ENCODE data around the gene ROR1. TPM values are rescaled to one million over a fixed set of nuclear protein-coding genes. Genes with fewer than 3 reads are reported as not detected.

The ROR1 gene
- total and polyA plus RNA-seq, 2 of the 13 experiments (the other 11 are each of a cell fraction or from before 2014, with no cell fraction given) = 0.58 to 2.3 TPM

DNA sequence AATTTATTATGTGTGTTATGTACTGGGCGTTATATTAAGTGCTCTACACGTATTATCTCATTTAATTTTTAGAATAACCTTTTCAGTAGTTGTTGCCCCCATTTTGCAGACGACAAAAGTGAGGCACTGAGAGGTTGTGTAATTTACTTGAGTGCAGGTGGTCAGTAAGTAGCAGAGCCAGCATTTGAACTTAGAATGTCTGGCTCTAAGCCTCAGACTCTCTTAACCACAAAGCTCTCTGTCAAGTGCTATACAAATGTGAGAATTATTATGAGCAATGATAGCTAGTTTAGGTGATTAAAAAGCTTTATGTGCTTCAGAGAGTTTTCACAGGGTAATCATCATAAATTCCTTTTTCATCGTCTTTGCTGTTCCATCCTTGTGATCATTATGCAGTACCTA, 333.3 kb downstream of the ROR1 start:
- ChIA-PET CTCF (ENCODE audit: low intra/inter-chr PET ratio, low total read pairs) (no interaction called here), POLR2A (no interaction called here)
- 0 out of 2 replicates have a peak, but pooled peaks cover 3% of the 10 kb centered on the region for H4K20me1 ChIP-seq (ENCODE audit: insufficient read depth, low read length)
- no peak overlapping the region for H3K4me2 ChIP-seq (ENCODE audit: low read depth, low read length)
- DNase-seq (ENCODE audit: low spot score) (no peak), ATAC-seq (no peak), FAIRE-seq (no peak)
- intact Hi-C loops (cut with micrococcal nuclease; ENCODE audit: unreplicated experiment) (no loop called here), in situ Hi-C loops (cut with HindIII; ENCODE audit: extremely low pct_ligation_motif_present, low pct_unique_long_range_greater_than_20kb) (no loop called here)
- no peak overlapping the region for H3K27ac ChIP-seq (ENCODE audit: extremely low read length, insufficient read depth, low read length)
- WGBS (ENCODE audit: low lambda C conversion rate) = 41% methylated on average over 4 of the region's 4 CpGs
- no TSS peak for BruUV-seq (replicated peaks)
- no peak overlapping the region for H3K4me3 ChIP-seq (replicated peaks in 1 of 3; ENCODE audit: insufficient read depth in 1 of 3, low read depth in 2 of 3, low read length in 3 of 3)
- no peaks in the 10 kb centered on the region for H3K9me3 ChIP-seq (ENCODE audit: low read length)
- H3K79me2 ChIP-seq (ENCODE audit: insufficient read depth, low read length) = no peaks in the 10 kb centered on the region
- no peaks in the 10 kb centered on the region for H3K4me1 ChIP-seq (ENCODE audit: insufficient read depth, low read length)
- H3K27me3 ChIP-seq (ENCODE audit: control insufficient read depth in 1 of 2, insufficient read depth in 2 of 2, low read length in 2 of 2) = no peaks in the 10 kb centered on the region
- H3K36me3 ChIP-seq (replicated peaks in 1 of 2; ENCODE audit: control insufficient read depth in 1 of 2, insufficient read depth in 2 of 2, low read length in 2 of 2) = no peaks in the 10 kb centered on the region
- H3K9ac ChIP-seq (ENCODE audit: insufficient read depth, low read depth, low read length) = no peak overlapping the region
- H2AFZ ChIP-seq (ENCODE audit: low read length) = no peak overlapping the region
- no peak for TF ChIP-seq ATAD3A (CRISPR knock-in tag; IDR thresholded peaks at IDR 0.05)
- no peak for TF ChIP-seq ZNF20 (CRISPR knock-in tag; IDR thresholded peaks at IDR 0.05)
- TF ChIP-seq, protein P1, sequence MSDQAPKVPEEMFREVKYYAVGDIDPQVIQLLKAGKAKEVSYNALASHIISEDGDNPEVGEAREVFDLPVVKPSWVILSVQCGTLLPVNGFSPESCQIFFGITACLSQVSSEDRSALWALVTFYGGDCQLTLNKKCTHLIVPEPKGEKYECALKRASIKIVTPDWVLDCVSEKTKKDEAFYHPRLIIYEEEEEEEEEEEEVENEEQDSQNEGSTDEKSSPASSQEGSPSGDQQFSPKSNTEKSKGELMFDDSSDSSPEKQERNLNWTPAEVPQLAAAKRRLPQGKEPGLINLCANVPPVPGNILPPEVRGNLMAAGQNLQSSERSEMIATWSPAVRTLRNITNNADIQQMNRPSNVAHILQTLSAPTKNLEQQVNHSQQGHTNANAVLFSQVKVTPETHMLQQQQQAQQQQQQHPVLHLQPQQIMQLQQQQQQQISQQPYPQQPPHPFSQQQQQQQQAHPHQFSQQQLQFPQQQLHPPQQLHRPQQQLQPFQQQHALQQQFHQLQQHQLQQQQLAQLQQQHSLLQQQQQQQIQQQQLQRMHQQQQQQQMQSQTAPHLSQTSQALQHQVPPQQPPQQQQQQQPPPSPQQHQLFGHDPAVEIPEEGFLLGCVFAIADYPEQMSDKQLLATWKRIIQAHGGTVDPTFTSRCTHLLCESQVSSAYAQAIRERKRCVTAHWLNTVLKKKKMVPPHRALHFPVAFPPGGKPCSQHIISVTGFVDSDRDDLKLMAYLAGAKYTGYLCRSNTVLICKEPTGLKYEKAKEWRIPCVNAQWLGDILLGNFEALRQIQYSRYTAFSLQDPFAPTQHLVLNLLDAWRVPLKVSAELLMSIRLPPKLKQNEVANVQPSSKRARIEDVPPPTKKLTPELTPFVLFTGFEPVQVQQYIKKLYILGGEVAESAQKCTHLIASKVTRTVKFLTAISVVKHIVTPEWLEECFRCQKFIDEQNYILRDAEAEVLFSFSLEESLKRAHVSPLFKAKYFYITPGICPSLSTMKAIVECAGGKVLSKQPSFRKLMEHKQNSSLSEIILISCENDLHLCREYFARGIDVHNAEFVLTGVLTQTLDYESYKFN (CRISPR knock-in tag; conservative IDR thresholded peaks at IDR 0.05) = no peak
- TF ChIP-seq ZNF501 (CRISPR knock-in tag; IDR thresholded peaks at IDR 0.05) = no peak
- TF ChIP-seq ERF (CRISPR knock-in tag; IDR thresholded peaks at IDR 0.05) = no peak
- TF ChIP-seq, protein P2, sequence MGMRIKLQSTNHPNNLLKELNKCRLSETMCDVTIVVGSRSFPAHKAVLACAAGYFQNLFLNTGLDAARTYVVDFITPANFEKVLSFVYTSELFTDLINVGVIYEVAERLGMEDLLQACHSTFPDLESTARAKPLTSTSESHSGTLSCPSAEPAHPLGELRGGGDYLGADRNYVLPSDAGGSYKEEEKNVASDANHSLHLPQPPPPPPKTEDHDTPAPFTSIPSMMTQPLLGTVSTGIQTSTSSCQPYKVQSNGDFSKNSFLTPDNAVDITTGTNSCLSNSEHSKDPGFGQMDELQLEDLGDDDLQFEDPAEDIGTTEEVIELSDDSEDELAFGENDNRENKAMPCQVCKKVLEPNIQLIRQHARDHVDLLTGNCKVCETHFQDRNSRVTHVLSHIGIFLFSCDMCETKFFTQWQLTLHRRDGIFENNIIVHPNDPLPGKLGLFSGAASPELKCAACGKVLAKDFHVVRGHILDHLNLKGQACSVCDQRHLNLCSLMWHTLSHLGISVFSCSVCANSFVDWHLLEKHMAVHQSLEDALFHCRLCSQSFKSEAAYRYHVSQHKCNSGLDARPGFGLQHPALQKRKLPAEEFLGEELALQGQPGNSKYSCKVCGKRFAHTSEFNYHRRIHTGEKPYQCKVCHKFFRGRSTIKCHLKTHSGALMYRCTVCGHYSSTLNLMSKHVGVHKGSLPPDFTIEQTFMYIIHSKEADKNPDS (CRISPR knock-in tag; IDR thresholded peaks at IDR 0.05) = no peak
- TF ChIP-seq SNRNP70 (IDR thresholded peaks at IDR 0.05; ENCODE audit: low read depth, low read length) = no peak
- TF ChIP-seq NKX3-1 (CRISPR knock-in tag; IDR thresholded peaks at IDR 0.05) = no peak
- no peak for TF ChIP-seq ZNF30 (CRISPR knock-in tag; IDR thresholded peaks at IDR 0.05)
- no peak for TF ChIP-seq SATB2 (CRISPR knock-in tag; IDR thresholded peaks at IDR 0.05)
- TF ChIP-seq SIX4 (CRISPR knock-in tag; IDR thresholded peaks at IDR 0.05) = no peak
- TF ChIP-seq, protein P3, sequence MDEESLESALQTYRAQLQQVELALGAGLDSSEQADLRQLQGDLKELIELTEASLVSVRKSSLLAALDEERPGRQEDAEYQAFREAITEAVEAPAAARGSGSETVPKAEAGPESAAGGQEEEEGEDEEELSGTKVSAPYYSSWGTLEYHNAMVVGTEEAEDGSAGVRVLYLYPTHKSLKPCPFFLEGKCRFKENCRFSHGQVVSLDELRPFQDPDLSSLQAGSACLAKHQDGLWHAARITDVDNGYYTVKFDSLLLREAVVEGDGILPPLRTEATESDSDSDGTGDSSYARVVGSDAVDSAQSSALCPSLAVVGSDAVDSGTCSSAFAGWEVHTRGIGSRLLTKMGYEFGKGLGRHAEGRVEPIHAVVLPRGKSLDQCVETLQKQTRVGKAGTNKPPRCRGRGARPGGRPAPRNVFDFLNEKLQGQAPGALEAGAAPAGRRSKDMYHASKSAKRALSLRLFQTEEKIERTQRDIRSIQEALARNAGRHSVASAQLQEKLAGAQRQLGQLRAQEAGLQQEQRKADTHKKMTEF (CRISPR knock-in tag; IDR thresholded peaks at IDR 0.05) = no peak
- TF ChIP-seq ZNF556 (CRISPR knock-in tag; IDR thresholded peaks at IDR 0.05; ENCODE audit: borderline replicate concordance) = no peak
- TF ChIP-seq, protein P4, sequence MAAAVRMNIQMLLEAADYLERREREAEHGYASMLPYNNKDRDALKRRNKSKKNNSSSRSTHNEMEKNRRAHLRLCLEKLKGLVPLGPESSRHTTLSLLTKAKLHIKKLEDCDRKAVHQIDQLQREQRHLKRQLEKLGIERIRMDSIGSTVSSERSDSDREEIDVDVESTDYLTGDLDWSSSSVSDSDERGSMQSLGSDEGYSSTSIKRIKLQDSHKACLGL (CRISPR knock-in tag; IDR thresholded peaks at IDR 0.05) = no peak
- TF ChIP-seq, protein P5, sequence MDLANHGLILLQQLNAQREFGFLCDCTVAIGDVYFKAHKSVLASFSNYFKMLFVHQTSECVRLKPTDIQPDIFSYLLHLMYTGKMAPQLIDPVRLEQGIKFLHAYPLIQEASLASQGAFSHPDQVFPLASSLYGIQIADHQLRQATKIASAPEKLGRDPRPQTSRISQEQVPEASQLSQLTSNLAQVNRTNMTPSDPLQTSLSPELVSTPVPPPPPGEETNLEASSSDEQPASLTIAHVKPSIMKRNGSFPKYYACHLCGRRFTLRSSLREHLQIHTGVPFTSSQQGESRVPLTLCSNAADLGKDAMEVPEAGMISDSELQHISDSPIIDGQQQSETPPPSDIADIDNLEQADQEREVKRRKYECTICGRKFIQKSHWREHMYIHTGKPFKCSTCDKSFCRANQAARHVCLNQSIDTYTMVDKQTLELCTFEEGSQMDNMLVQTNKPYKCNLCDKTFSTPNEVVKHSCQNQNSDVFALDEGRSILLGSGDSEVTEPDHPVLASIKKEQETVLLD (CRISPR knock-in tag; IDR thresholded peaks at IDR 0.05; ENCODE audit: low read depth) = no peak

All from HepG2 (cell line).